ENCODE measurements around the gene SYNPO. TPM values are rescaled to one million over a fixed set of nuclear protein-coding genes. Genes with fewer than 3 reads are reported as not detected.

SYNPO gene
- total and polyA plus RNA-seq, 2 donors (not counting 1 experiment from before 2014, with no cell fraction given) = 6.6 to 9.8 TPM

DNA sequence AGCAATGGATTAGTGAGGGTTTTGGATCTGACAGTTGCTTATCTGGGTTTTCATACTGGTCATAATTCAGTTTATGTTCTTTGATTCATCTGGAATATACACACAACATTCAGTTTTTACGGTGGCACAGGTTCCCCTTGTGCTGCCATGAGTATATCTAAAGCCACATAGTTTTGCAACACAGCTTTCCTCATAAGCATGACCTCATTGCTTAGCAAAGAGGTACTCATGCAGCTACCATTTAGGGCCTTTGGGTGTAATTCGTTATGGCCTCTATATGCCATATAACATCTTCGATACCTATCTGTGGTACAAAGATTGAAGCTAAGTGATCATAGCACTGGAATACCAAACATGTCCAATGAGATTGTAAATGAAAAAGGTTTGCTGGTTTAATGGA, 63.3 kb downstream of the SYNPO start:
- no peak overlapping the region for H3K9ac ChIP-seq (ENCODE audit: insufficient read depth, low read length)
- TF ChIP-seq EZH2 (IDR thresholded peaks at IDR 0.05; ENCODE audit: low read length, missing control alignments) = no peak
- TF ChIP-seq, protein P1, sequence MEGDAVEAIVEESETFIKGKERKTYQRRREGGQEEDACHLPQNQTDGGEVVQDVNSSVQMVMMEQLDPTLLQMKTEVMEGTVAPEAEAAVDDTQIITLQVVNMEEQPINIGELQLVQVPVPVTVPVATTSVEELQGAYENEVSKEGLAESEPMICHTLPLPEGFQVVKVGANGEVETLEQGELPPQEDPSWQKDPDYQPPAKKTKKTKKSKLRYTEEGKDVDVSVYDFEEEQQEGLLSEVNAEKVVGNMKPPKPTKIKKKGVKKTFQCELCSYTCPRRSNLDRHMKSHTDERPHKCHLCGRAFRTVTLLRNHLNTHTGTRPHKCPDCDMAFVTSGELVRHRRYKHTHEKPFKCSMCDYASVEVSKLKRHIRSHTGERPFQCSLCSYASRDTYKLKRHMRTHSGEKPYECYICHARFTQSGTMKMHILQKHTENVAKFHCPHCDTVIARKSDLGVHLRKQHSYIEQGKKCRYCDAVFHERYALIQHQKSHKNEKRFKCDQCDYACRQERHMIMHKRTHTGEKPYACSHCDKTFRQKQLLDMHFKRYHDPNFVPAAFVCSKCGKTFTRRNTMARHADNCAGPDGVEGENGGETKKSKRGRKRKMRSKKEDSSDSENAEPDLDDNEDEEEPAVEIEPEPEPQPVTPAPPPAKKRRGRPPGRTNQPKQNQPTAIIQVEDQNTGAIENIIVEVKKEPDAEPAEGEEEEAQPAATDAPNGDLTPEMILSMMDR (conservative IDR thresholded peaks at IDR 0.05 in 1 of 2, IDR thresholded peaks at IDR 0.05 in 1 of 2; ENCODE audit: low read depth in 1 of 2, low read length in 2 of 2) = no peak
- no peaks in the 10 kb centered on the region for H3K36me3 ChIP-seq (ENCODE audit: control insufficient read depth, insufficient read depth, low read length)
- no peak overlapping the region for H2AFZ ChIP-seq (ENCODE audit: low read length)
- no peaks in the 10 kb centered on the region for H3K4me1 ChIP-seq (ENCODE audit: control insufficient read depth, extremely low read depth, insufficient read depth, low read length)
- H3K9me3 ChIP-seq (ENCODE audit: control insufficient read depth, insufficient read depth, low read depth, low read length) = no peaks in the 10 kb centered on the region
- no peak overlapping the region for H3K4me2 ChIP-seq (ENCODE audit: extremely low read depth, insufficient read depth, low read length)
- no peak overlapping the region for H3K4me3 ChIP-seq (replicated peaks in 1 of 4; ENCODE audit: control extremely low read depth in 1 of 4, insufficient read depth in 1 of 4, low read depth in 3 of 4, low read length in 4 of 4)
- peak in 1 of 2 donors; percentile 6 for DNase-seq (ENCODE audit: low read depth in 2 of 2)
- H4K20me1 ChIP-seq (ENCODE audit: control insufficient read depth, extremely low read depth, insufficient read depth, low read length) = no peaks in the 10 kb centered on the region
- H3K79me2 ChIP-seq (ENCODE audit: control insufficient read depth, insufficient read depth, low read length) = peaks cover 18% of the 10 kb centered on the region
- no peaks in the 10 kb centered on the region for H3K27me3 ChIP-seq (ENCODE audit: control insufficient read depth, insufficient read depth, low read length)
- H3K27ac ChIP-seq (ENCODE audit: insufficient read depth, low read length) = no peak overlapping the region

DNA sequence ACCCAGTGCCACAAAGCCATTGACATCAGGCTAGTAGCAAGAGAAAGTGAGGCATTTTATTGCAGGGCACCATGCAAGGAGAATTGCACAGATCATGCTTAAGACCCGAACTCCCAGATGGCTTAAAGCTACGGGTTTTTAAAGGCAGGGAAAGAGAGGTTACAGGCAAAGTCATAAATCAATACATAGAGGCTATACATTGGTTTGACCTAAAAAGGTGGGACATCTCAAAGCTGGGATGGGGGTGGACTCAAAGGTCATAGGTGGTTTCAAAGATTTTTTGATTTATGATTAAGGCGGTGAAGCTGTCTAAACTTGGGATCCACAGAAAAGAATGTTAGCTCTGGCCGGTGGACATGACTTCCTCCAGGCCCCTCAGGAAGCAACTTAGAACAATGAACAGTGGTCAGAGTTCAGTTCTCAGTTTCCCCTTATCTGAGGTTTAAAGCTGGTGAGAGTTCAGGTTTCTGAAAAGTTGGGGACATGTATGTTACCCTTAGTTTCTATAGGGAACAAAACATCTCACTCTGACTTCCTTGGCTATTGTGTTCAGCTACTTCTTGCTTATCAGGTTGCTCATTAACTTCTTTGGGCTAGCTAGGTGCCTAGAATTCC, 66.4 kb downstream of the SYNPO start:
- no peaks in the 10 kb centered on the region for H3K9me3 ChIP-seq (ENCODE audit: control insufficient read depth, insufficient read depth, low read depth, low read length)
- no peaks in the 10 kb centered on the region for H3K4me1 ChIP-seq (ENCODE audit: control insufficient read depth, extremely low read depth, insufficient read depth, low read length)
- no peak overlapping the region for H2AFZ ChIP-seq (ENCODE audit: low read length)
- H4K20me1 ChIP-seq (ENCODE audit: control insufficient read depth, extremely low read depth, insufficient read depth, low read length) = no peaks in the 10 kb centered on the region
- H3K27ac ChIP-seq (ENCODE audit: insufficient read depth, low read length) = no peak overlapping the region
- peaks cover 13% of the 10 kb centered on the region for H3K36me3 ChIP-seq (ENCODE audit: control insufficient read depth, insufficient read depth, low read length)
- no peak overlapping the region for H3K4me2 ChIP-seq (ENCODE audit: extremely low read depth, insufficient read depth, low read length)
- TF ChIP-seq, protein P1 (conservative IDR thresholded peaks at IDR 0.05 in 1 of 2, IDR thresholded peaks at IDR 0.05 in 1 of 2; ENCODE audit: low read depth in 1 of 2, low read length in 2 of 2) = no peak
- no peak for TF ChIP-seq EZH2 (IDR thresholded peaks at IDR 0.05; ENCODE audit: low read length, missing control alignments)
- DNase-seq (ENCODE audit: low read depth in 2 of 2) = no peak
- H3K9ac ChIP-seq (ENCODE audit: insufficient read depth, low read length) = no peak overlapping the region
- H3K27me3 ChIP-seq (ENCODE audit: control insufficient read depth, insufficient read depth, low read length) = no peaks in the 10 kb centered on the region
- H3K79me2 ChIP-seq (ENCODE audit: control insufficient read depth, insufficient read depth, low read length) = no peaks in the 10 kb centered on the region
- no peak overlapping the region for H3K4me3 ChIP-seq (replicated peaks in 1 of 4; ENCODE audit: control extremely low read depth in 1 of 4, insufficient read depth in 1 of 4, low read depth in 3 of 4, low read length in 4 of 4)

Other genes with a start within 250 kb of the SYNPO start
- gene CD74, start 227.8 kb upstream of the SYNPO start, total RNA-seq = 3.9 and 5.9 TPM in 2 replicates
- gene CD74, start 227.8 kb upstream of the SYNPO start, polyA plus RNA-seq = 1.3 and 1.8 TPM in 2 replicates
- gene RPS14, start 190.9 kb upstream of the SYNPO start, total RNA-seq = 1,962 and 4,466 TPM in 2 replicates
- 5,623 and 6,025 TPM in 2 replicates for gene RPS14, start 190.9 kb upstream of the SYNPO start, polyA plus RNA-seq
- 18.2 and 38.5 TPM in 2 replicates for gene NDST1, start 132.5 kb upstream of the SYNPO start, total RNA-seq
- gene NDST1, start 132.5 kb upstream of the SYNPO start, polyA plus RNA-seq = 50.5 and 94.8 TPM in 2 replicates
- 0.33 and 0.77 TPM in 2 replicates for gene MYOZ3, start 20.6 kb downstream of the SYNPO start, total RNA-seq
- gene MYOZ3, start 20.6 kb downstream of the SYNPO start, polyA plus RNA-seq = 0.14 and 0.26 TPM in 2 replicates
- 14.1 and 15.4 TPM in 2 replicates for gene RBM22, start 60.4 kb downstream of the SYNPO start, total RNA-seq
- 36.7 and 51.5 TPM in 2 replicates for gene RBM22, start 60.4 kb downstream of the SYNPO start, polyA plus RNA-seq
- gene DCTN4, start 118.4 kb downstream of the SYNPO start, total RNA-seq = 44.7 and 67.2 TPM in 2 replicates
- gene DCTN4, start 118.4 kb downstream of the SYNPO start, polyA plus RNA-seq = 60.0 and 60.8 TPM in 2 replicates
- 34.9 and 59.9 TPM in 2 replicates for gene SMIM3, start 138.1 kb downstream of the SYNPO start, total RNA-seq
- 69.9 and 78.7 TPM in 2 replicates for gene SMIM3, start 138.1 kb downstream of the SYNPO start, polyA plus RNA-seq
- 0.17 TPM in 1 of 2 replicates, not detected in the other for gene IRGM, start 205.9 kb downstream of the SYNPO start, total RNA-seq
- gene IRGM, start 205.9 kb downstream of the SYNPO start, polyA plus RNA-seq = 0.17 TPM in 1 of 2 replicates, not detected in the other

Data from fibroblast of lung (primary cell).